ENCODE results near the gene CNTFR.

DNA sequence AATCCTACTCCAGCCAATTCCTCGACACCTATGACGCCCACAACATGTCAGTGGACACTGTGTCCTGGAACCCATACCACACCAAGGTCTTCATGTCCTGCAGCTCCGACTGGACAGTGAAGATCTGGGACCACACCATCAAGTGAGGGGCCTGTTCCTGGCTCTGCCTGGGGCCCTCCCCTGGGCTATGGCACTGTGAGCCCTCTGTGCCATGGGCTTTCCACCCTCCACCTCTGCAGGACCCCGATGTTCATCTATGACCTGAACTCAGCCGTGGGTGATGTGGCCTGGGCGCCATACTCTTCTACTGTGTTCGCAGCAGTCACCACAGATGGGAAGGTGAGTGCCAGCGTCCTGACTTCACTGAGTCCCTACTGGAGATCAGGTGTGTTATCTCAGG lies 75.1 kb downstream of the CNTFR start:
- TF ChIP-seq POLR2AphosphoS5 (IDR thresholded peaks at IDR 0.05; ENCODE audit: low read depth) (no peak), GABPA (IDR thresholded peaks at IDR 0.05; ENCODE audit: low read depth) (no peak), SPI1 (IDR thresholded peaks at IDR 0.05; ENCODE audit: borderline replicate concordance, low read depth) (no peak)
- TF ChIP-seq, protein P1, sequence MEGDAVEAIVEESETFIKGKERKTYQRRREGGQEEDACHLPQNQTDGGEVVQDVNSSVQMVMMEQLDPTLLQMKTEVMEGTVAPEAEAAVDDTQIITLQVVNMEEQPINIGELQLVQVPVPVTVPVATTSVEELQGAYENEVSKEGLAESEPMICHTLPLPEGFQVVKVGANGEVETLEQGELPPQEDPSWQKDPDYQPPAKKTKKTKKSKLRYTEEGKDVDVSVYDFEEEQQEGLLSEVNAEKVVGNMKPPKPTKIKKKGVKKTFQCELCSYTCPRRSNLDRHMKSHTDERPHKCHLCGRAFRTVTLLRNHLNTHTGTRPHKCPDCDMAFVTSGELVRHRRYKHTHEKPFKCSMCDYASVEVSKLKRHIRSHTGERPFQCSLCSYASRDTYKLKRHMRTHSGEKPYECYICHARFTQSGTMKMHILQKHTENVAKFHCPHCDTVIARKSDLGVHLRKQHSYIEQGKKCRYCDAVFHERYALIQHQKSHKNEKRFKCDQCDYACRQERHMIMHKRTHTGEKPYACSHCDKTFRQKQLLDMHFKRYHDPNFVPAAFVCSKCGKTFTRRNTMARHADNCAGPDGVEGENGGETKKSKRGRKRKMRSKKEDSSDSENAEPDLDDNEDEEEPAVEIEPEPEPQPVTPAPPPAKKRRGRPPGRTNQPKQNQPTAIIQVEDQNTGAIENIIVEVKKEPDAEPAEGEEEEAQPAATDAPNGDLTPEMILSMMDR (IDR thresholded peaks at IDR 0.05; ENCODE audit: insufficient read depth, low read length), result no peak
- TF ChIP-seq, protein P2, sequence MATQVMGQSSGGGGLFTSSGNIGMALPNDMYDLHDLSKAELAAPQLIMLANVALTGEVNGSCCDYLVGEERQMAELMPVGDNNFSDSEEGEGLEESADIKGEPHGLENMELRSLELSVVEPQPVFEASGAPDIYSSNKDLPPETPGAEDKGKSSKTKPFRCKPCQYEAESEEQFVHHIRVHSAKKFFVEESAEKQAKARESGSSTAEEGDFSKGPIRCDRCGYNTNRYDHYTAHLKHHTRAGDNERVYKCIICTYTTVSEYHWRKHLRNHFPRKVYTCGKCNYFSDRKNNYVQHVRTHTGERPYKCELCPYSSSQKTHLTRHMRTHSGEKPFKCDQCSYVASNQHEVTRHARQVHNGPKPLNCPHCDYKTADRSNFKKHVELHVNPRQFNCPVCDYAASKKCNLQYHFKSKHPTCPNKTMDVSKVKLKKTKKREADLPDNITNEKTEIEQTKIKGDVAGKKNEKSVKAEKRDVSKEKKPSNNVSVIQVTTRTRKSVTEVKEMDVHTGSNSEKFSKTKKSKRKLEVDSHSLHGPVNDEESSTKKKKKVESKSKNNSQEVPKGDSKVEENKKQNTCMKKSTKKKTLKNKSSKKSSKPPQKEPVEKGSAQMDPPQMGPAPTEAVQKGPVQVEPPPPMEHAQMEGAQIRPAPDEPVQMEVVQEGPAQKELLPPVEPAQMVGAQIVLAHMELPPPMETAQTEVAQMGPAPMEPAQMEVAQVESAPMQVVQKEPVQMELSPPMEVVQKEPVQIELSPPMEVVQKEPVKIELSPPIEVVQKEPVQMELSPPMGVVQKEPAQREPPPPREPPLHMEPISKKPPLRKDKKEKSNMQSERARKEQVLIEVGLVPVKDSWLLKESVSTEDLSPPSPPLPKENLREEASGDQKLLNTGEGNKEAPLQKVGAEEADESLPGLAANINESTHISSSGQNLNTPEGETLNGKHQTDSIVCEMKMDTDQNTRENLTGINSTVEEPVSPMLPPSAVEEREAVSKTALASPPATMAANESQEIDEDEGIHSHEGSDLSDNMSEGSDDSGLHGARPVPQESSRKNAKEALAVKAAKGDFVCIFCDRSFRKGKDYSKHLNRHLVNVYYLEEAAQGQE (IDR thresholded peaks at IDR 0.05; ENCODE audit: insufficient replicate concordance, low read depth), result no peak
